ENCODE results near the gene S100A7. TPM values are rescaled to one million over a fixed set of nuclear protein-coding genes. Genes with fewer than 3 reads are reported as not detected.
"Not testable (repeated sequence)": the region's sequence is repeated elsewhere in the genome, so short reads cannot be mapped to it uniquely, and the experiment has no call there.

The S100A7 gene
- total RNA-seq, 1 donor from 2014 or later: not detected

DNA sequence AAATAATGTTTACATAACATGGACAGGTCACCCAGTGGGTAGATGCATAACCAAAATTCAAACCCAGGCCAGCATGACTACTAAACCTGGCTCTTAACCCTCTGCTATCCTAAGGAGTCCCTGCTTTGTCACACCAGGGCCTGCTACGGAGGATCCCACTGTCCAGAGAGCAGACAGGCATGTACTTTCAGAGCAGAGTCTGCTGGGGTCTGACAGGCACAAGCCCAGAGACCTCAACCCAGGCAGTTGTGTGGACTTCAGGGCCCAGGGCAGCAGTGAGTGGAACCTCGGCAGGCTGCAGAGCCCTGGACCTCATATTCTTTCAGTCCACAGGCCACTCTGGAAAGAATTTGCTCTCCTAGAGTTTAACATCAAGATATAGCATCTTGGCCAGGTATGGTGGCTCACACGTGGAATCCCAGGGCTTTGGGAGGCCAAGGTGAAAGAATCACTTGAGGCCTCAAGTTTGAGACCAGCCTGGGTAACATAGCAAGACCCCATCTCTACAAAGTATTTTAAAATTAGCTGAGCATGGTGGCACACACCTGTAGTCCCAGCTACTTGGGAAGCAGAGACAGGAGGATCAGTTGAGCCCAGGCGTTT lies 16.1 kb upstream of the S100A7 start:
- no peak for DNase-seq (ENCODE audit: low read depth, low spot score)

GRCh38 chr1:153475282-153475681 lies 14.8 kb upstream of the S100A7 start:
- no peak for DNase-seq (ENCODE audit: low read depth, low spot score)

DNA sequence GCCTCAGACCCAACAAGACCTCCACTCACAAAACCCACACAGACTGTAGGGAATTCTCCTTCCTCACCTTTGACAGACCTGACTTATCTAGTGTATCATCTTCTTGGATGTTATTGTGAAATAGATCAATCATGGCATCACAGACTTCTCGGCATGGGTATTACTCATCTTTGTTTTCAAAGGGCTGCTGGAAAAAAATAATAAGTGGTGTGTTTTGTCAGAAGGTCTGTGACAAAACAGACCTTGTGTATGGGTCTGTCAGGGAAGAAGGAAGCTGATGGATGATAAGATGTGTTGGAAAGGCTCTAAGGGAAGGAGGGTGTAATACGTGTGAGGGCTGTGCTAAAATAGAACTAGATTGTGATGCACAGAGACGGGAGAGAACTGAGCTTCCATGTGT lies 13.9 kb upstream of the S100A7 start:
- no peak for DNase-seq (ENCODE audit: low read depth, low spot score)

GRCh38 chr1:153470707-153471106 lies 10.3 kb upstream of the S100A7 start:
- no peak for DNase-seq (ENCODE audit: low read depth, low spot score)

- no peak for DNase-seq (ENCODE audit: low read depth, low spot score)
These were observed 6.5 kb upstream of the S100A7 start for GRCh38 chr1:153466908-153467307.

- no peak for DNase-seq (ENCODE audit: low read depth, low spot score)
These were observed 5.6 kb upstream of the S100A7 start for GRCh38 chr1:153465811-153466636.

- DNase-seq (ENCODE audit: low read depth, low spot score): not testable (repeated sequence)
These were observed 2.3 kb upstream of the S100A7 start for GRCh38 chr1:153462741-153463140.

- DNase-seq (ENCODE audit: low read depth, low spot score): no peak
These were observed 796 bp downstream of the S100A7 start for GRCh38 chr1:153459655-153460054.

GRCh38 chr1:153456396-153456795 lies 4.1 kb downstream of the S100A7 start:
- no peak for DNase-seq (ENCODE audit: low read depth, low spot score)

DNA sequence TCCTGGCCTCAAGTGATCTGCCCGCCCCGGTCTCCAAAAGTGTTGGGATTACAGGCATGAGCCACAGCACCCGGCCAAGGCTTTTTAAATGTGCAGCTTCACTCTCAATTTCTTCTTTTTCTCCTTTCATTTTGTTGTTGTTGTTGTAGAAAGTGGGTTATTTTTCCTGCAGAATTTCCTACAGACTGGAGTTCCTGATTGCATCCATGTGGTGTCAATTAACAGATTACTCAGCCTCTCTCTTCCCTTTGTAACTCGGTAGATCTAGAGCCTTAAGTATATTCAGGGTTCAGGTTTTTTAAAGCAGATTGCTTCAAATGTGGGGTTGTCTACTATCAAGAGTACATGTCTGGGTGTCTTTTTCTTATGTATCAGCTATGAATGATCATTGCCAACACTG lies 11.6 kb downstream of the S100A7 start:
- not testable (repeated sequence) for DNase-seq (ENCODE audit: low read depth, low spot score)

DNA sequence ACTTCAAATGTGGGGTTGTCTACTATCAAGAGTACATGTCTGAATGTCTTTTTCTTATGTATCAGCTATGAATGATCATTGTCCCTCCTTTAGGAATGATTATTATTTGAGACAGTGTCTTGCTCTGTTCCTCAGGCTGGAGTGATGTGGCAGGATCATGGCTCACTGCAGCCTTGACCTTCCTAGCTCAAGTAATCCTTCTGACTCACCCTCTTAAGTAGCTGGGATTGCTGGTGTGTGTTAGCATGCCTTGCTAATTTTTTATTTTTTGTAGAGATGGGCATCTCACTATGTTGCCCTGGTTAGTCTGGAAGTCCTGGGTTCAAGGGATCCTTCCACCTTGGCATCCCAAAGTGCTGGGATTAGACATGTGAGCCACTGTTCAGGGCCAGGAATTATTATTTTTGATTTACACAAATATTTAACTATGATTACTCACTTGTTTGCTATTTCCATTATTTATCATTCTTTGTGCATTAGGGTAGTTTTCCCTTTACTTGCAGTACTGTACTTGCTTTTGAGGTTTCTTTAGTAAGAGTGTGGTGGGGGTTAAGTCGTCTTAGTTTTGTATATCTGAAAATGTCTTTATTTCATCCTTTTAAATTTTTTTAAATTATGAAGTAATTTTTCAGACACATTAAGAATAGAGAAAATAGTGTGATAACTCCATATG lies 12.8 kb downstream of the S100A7 start:
- no peak for DNase-seq (ENCODE audit: low read depth, low spot score)

DNA sequence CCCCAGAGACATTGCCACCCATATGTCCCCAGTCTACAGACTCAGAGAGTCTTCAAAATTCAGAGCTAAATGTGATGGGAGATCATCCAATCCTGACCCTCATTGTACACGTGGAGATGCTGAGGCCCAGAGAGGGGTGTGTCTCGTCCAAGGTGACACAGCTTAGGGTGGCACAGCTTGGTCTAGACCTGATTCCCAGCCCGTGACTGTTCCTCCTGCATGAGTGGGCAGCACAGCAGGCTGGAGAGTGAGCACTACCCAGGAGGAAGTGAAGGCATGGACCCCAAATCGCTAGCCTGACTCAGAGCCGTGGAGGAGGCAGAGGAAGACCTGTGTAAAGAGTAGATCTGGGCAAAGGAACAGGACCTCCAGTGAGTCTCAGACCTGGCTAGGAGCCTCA lies 16.4 kb downstream of the S100A7 start:
- no peak for DNase-seq (ENCODE audit: low read depth, low spot score)

DNA sequence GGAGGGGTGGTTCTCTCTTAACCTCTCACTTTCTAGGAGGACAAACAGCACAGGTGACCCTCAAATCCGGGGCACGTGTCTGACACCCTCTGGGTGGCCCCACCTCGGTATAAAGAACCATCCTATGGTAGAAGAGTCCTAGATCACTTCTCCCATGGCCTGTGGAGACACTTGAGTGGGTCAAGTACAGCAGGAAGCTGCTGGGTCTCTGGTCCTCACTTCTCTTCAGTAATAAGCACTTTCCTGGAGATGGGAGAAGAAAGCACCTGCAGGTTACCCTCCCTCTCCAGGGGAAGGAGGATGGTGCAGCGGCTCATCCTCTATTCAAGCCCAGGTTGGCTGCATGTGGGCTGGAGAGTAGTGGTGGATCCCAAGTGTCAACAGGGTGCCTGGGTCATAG lies 17.0 kb downstream of the S100A7 start:
- no peak for DNase-seq (ENCODE audit: low read depth, low spot score)

- no peak for DNase-seq (ENCODE audit: low read depth, low spot score)
These were observed 19.2 kb downstream of the S100A7 start for GRCh38 chr1:153441238-153441755.

- no peak for DNase-seq (ENCODE audit: low read depth, low spot score)
These were observed 21.2 kb downstream of the S100A7 start for GRCh38 chr1:153439273-153439672.

DNA sequence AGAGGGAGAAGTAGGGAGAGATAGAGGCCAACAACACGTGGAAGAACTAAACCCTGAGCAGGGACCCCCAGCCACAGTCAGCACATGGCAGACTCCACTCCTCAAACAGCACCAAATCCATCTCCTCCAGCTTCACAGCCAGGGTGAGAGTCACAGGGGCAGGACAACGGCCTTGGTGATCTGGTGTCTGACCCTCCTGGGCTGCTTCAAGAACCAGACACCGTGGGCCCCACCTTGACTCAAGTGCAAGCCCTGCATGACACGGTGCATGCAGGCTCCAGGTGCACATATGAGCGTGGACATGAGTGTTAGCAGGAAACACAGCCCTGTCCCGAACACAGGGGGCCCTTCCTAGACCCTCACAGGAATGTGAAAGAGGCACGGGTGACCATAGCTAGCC lies 21.9 kb downstream of the S100A7 start:
- DNase-seq (ENCODE audit: low read depth, low spot score): no peak

GRCh38 chr1:153437236-153437635 lies 23.2 kb downstream of the S100A7 start:
- DNase-seq (ENCODE audit: low read depth, low spot score): no peak

DNA sequence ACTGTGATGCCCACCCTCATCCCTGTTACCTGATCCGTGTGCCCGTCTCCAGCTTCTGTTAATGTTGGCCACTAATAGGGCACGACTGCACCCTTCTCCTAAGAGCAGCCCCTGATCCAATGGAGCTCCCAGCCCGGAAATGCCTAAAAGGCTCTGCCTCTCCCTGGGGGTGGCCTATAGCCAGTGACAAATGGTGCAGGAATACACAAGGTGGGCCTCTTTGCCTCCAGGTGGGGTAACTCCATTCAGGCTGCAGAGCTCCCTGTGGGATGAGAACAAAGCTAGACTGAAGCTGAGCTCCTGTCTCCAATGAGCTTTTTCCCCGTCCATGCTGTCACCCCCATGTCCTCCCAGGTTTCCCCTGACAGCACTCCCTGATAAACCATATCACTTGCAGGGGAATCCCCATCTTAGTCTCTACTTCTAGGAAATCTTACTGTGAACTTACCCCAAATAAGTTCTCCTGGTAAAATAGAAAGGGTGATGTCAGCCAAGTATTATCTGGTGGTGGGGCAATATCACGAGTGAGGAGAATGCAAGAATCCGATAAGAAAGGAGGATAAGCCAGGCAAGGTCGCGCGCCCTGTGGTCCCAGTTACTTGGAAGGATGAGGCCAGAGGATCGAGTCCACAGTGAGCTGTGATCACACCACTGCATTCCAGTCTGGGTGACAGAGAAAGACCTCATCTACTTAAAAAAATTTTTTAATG lies 25.6 kb downstream of the S100A7 start:
- no peak for DNase-seq (ENCODE audit: low read depth, low spot score)

- DNase-seq (ENCODE audit: low read depth, low spot score): no peak
These were observed 27.4 kb downstream of the S100A7 start for GRCh38 chr1:153432874-153433681.

DNA sequence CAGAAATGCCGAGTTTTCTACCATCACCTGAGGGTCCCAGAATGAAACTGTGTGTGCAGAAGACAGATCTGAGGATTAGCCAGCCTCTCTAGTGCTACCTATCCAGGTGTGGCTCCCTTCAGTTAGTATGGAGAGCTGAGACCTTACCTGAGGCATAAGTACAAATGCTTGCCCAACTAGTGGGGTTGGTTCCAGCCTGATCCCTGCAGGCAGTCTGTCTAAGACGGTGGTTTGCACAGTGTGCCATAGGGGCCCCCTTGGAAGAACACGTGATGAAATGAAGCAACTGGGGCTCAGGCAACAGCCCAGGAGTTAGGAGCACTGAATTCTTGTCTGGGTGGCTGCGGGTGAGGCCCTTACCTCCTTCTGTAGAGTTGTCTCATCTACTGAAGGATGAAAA lies 28.5 kb downstream of the S100A7 start:
- no peak for DNase-seq (ENCODE audit: low read depth, low spot score)

GRCh38 chr1:153431427-153431826 lies 29.0 kb downstream of the S100A7 start:
- DNase-seq (ENCODE audit: low read depth, low spot score): no peak
